HepG2 (cell line): ENCODE measurements around the gene C1RL. TPM values are rescaled to one million over a fixed set of nuclear protein-coding genes. Genes with fewer than 3 reads are reported as not detected.

ENCODE experiments used
- JARID2 ChIP-seq: sonication (generic); formaldehyde crosslinking; IDR thresholded peaks from 2 replicates; pipeline ENCODE4 v1.8.1; 2023; ENCODE audit warnings: missing genetic modification reagents, inconsistent platforms; ENCODE audit not compliant: insufficient replicate concordance
- JDP2 ChIP-seq: sonication (generic); formaldehyde crosslinking; IDR thresholded peaks from 2 replicates; pipeline ENCODE4 v1.8.1; 2022; ENCODE audit warnings: missing genetic modification reagents, borderline replicate concordance
- KDM6A ChIP-seq: IDR thresholded peaks from 2 replicates; pipeline ENCODE4 v1.6.1; 2016; ENCODE audit warnings: low read depth
- LRRFIP1 ChIP-seq: sonication (generic); formaldehyde crosslinking; conservative IDR thresholded peaks from 2 replicates; pipeline ENCODE4 v1.4.0; 2020; ENCODE audit warnings: missing genetic modification reagents
- NFKB2 ChIP-seq: sonication (generic); formaldehyde crosslinking; IDR thresholded peaks from 2 replicates; pipeline ENCODE4 v1.4.0; 2020; ENCODE audit warnings: missing genetic modification reagents, borderline replicate concordance
- RFX3 ChIP-seq: IDR thresholded peaks from 2 replicates; pipeline ENCODE4 v1.6.1; 2016; ENCODE audit warnings: missing biosample characterization, missing genetic modification reagents
- SRSF4 ChIP-seq: fragments of 200-400 bp; formaldehyde crosslinking; IDR thresholded peaks from one replicate; pipeline ENCODE4 v1.6.1; 2018; ENCODE audit warnings: mild to moderate bottlenecking, low read depth, low read length, moderate library complexity; ENCODE audit not compliant: poor library complexity, severe bottlenecking
- ZBTB49 ChIP-seq: sonication (generic); formaldehyde crosslinking; IDR thresholded peaks from 2 replicates; pipeline ENCODE4 v1.4.0; 2020; ENCODE audit warnings: missing genetic modification reagents, borderline replicate concordance
- ZNF142 ChIP-seq: sonication (generic); formaldehyde crosslinking; IDR thresholded peaks from 2 replicates; pipeline ENCODE4 v1.4.0; 2020; ENCODE audit warnings: missing genetic modification reagents
- ZNF564 ChIP-seq: sonication (generic); formaldehyde crosslinking; IDR thresholded peaks from 2 replicates; pipeline ENCODE4 v1.8.1; 2023; ENCODE audit warnings: mild to moderate bottlenecking, missing genetic modification reagents
- ZNF773 ChIP-seq: sonication (generic); formaldehyde crosslinking; IDR thresholded peaks from 2 replicates; pipeline ENCODE4 v1.4.0; 2020; ENCODE audit warnings: missing genetic modification reagents, borderline replicate concordance
- ZNF790 ChIP-seq: sonication (generic); formaldehyde crosslinking; IDR thresholded peaks from 2 replicates; pipeline ENCODE4 v1.8.0; 2022; ENCODE audit warnings: missing genetic modification reagents, mild to moderate bottlenecking, borderline replicate concordance
- polyA plus RNA-seq, 8 experiments: library from polyadenylated mRNA; depleted of rRNA in 3 of 8; stranded (reverse) in 7 of 8; unstranded in 1 of 8; fragments of >200 nt; fragmentation: Illumina TruSeq in 4 of 8; extraction: Trizol in 4 of 8; gene quantifications; 2 replicates each; pipeline versions ENCODE4 v1.2.1 to v1.2.3, GENCODE V29; 2011 to 2016; ENCODE audit warnings: low read depth in 4 of 8, missing spikeins in 1 of 8, mixed read lengths in 1 of 8; ENCODE audit not compliant: insufficient read depth in 1 of 8
- total RNA-seq, 5 experiments: library from RNA; depleted of rRNA; stranded (reverse); fragments of >200 nt; fragmentation: Illumina TruSeq; extraction: Trizol; gene quantifications; 2 replicates each; pipeline ENCODE4 v1.2.3, GENCODE V29; 2016; ENCODE audit warnings: low read depth in 1 of 5
- TF ChIP-seq, protein P1 (sequence below): sonication (generic); formaldehyde crosslinking; IDR thresholded peaks from 2 replicates; pipeline ENCODE4 v1.4.0; 2020; ENCODE audit warnings: missing genetic modification reagents, low read depth, mild to moderate bottlenecking, borderline replicate concordance
- TF ChIP-seq, protein P2 (sequence below): sonication (generic); formaldehyde crosslinking; IDR thresholded peaks from 2 replicates; pipeline ENCODE4 v1.5.1; 2020; ENCODE audit warnings: mild to moderate bottlenecking, moderate library complexity, missing genetic modification reagents

The C1RL gene
- total and polyA plus RNA-seq, 2 of the 13 experiments (the other 11 are each of a cell fraction or from before 2014, with no cell fraction given), result 28.9 to 53.1 TPM

DNA sequence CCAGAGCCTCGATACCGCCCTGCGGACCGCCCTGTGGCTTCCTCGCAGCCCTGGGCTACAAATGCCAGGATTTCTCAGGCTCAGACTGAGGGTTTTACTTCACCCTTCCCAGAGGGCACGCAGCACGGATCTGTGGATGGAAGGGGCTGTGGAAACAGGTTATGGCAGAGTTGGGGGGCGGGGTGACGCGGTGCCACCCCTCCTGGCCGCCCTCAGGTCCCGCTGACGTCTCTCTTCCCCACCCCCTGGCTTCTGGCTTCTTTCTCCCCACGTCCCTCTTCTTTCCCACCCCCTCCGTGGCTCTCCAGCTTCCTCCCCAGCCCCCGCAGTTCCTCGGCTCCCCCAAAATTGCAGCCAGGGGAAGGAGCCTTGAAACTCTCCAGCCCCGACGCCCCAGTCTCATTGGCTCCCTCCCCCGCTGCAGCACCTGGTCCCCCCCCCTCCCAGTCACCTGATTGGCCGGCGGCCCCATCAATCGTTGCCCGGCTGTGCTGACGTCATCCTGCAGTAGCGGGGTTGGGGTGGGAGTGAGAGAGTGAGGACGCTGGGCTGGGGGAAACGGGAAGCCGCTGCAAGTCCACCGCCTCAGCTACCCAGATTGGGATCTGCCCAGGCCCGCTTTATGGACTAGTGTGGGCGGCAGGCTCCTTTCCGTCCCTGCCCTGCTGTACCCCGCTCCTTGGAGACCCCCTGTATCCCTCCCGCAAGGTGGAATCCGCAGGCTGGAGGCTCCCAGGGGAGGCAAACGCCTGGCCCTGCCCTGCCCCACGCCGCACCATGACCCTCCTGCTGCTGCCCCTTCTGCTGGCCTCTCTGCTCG, 21.1 kb upstream of the C1RL start, which contains the start of gene CLSTN3 (continued):
- TF ChIP-seq ZBTB49 (CRISPR knock-in tag) (no peak), JDP2 (CRISPR knock-in tag) (no peak), ZNF142 (CRISPR knock-in tag) (no peak), ZNF790 (CRISPR knock-in tag) (no peak), JARID2 (no peak), KDM6A (CRISPR knock-in tag) (no peak), SRSF4 (no peak), LRRFIP1 (no peak), NFKB2 (CRISPR knock-in tag) (no peak), ZNF773 (CRISPR knock-in tag) (no peak), RFX3 (CRISPR knock-in tag) (no peak), ZNF564 (0 out of 2 replicates have a peak, but pooled peaks have one; percentile 1)
- TF ChIP-seq, protein P1, sequence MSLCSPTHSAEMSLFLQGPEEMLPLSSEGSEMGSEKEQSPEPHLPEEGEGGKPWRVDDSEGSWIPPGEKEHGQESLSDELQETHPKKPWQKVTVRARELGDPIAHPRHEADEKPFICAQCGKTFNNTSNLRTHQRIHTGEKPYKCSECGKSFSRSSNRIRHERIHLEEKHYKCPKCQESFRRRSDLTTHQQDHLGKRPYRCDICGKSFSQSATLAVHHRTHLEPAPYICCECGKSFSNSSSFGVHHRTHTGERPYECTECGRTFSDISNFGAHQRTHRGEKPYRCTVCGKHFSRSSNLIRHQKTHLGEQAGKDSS (CRISPR knock-in tag), result no peak
- TF ChIP-seq, protein P2, sequence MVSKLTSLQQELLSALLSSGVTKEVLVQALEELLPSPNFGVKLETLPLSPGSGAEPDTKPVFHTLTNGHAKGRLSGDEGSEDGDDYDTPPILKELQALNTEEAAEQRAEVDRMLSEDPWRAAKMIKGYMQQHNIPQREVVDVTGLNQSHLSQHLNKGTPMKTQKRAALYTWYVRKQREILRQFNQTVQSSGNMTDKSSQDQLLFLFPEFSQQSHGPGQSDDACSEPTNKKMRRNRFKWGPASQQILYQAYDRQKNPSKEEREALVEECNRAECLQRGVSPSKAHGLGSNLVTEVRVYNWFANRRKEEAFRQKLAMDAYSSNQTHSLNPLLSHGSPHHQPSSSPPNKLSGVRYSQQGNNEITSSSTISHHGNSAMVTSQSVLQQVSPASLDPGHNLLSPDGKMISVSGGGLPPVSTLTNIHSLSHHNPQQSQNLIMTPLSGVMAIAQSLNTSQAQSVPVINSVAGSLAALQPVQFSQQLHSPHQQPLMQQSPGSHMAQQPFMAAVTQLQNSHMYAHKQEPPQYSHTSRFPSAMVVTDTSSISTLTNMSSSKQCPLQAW (CRISPR knock-in tag), result no peak
